ENCODE results near the gene CCDC182.

Gene CCDC182

GRCh38 chr17:57726838-57727237 is 18.3 kb downstream of the CCDC182 start:
- no peak for DNase-seq

- DNase-seq: no peak
These were observed 18.8 kb downstream of the CCDC182 start for GRCh38 chr17:57726213-57726790.

- no peak for DNase-seq
These were observed 20.4 kb downstream of the CCDC182 start for GRCh38 chr17:57724729-57725125.

GRCh38 chr17:57724026-57724728 is 20.9 kb downstream of the CCDC182 start:
- DNase-seq: no peak

DNA sequence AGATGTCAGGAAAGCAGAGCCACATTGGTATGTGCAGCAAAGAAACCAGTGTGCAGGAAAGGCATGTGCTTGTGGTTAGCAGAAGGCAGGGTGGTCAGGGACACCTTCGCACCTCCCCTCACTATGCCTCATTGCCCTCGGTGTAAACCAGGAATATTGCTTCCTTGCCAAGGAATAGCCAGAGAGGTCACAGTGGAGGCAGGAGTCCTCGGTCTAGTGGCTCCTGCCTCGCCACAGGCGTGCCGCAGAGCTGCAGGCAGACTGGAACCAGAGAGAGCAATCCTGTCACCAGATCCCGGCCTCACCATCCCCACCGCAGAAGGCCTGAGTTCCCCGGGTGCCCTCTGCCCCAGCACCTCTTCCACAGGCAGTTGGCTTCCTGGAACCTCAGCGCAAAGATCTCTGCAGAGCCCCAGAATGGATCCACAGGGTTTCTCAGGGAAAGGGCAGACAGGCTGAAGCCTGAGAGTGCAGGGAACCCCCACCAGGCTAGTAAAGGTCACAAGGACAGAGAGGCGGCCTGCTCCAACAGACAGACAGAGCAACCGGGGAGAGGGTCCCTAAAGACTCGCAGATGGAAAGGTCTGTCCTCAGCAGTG is 21.6 kb downstream of the CCDC182 start:
- no peak for DNase-seq

GRCh38 chr17:57722704-57723043 is 22.4 kb downstream of the CCDC182 start:
- DNase-seq: no peak

- DNase-seq: no peak
These were observed 23.0 kb downstream of the CCDC182 start for GRCh38 chr17:57721967-57722703.

GRCh38 chr17:57720386-57721035 is 24.6 kb downstream of the CCDC182 start:
- no peak for DNase-seq

- no peak for DNase-seq
These were observed 26.2 kb downstream of the CCDC182 start for GRCh38 chr17:57718878-57719277.

DNA sequence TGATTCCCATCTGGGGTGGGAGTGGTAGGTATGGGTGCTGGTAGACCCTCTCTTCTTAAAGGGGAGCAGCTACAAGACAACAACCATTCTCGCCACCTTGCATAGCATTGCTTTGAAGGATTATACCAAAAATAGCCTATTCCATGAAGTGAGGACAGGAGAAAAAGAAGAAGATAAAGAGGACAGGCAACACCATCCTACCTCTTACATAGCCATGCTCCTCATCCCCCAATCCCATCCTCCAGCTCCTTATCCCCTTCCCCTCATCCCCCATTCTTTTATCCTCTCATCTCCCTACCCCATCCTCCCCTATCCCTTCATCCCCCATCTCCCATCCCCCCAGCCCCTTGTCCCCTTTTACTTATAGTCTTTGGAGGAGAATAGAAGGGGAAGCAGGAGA is 29.1 kb downstream of the CCDC182 start:
- DNase-seq: no peak

GRCh38 chr17:57714665-57715180 is 30.4 kb downstream of the CCDC182 start:
- DNase-seq: no peak

- DNase-seq: no peak
These were observed 32.0 kb downstream of the CCDC182 start for GRCh38 chr17:57713140-57713539.

- no peak for DNase-seq
These were observed 36.7 kb downstream of the CCDC182 start for GRCh38 chr17:57708410-57708809.

DNA sequence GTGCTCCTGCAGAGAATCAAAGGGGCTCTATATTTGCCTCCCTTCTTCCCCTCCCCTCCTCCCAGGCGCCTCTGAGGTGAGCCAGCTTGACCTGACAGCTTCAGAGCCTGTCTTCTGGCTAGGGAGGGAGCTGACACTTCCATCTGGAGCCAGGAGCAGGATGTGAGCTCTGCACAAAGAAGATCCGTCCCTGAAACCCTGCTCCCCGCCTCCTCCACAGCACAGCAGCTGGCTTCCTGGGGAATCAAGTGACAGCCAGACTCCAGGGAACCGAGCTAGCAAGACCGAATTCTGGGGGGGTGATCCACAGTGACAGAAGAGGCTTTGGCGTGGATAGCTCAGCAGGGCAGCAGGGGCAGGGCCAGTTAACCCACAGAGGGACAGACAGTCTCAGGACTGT is 37.2 kb downstream of the CCDC182 start:
- DNase-seq: no peak

DNA sequence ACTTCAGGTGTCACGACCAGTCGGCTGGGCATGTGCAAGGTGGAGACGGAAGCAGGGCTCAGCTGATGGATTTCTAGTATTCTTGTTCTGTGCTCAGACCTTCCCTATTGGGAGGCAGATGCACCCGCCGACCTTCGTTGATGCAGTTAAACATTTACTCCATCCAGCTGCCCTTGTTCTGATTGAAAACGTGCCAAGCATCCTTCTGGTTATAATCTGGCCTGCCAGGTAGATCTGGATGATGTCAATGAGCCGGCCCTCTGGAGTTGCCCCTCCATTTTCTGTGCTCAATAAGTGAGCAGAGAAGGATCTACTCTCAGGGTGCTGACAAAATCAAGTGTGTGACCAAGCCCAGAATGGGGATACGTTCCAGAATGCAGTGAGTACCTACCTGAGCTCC is 38.3 kb downstream of the CCDC182 start:
- no peak for DNase-seq

GRCh38 chr17:57705921-57706695 is 39.0 kb downstream of the CCDC182 start:
- DNase-seq: no peak

GRCh38 chr17:57704448-57704847 is 40.7 kb downstream of the CCDC182 start:
- DNase-seq: no peak

- DNase-seq: no peak
These were observed 41.8 kb downstream of the CCDC182 start for GRCh38 chr17:57703273-57703672.

GRCh38 chr17:57701124-57701523 is 44.0 kb downstream of the CCDC182 start:
- DNase-seq: no peak

GRCh38 chr17:57699751-57700219 is 45.3 kb downstream of the CCDC182 start:
- no peak for DNase-seq

DNA sequence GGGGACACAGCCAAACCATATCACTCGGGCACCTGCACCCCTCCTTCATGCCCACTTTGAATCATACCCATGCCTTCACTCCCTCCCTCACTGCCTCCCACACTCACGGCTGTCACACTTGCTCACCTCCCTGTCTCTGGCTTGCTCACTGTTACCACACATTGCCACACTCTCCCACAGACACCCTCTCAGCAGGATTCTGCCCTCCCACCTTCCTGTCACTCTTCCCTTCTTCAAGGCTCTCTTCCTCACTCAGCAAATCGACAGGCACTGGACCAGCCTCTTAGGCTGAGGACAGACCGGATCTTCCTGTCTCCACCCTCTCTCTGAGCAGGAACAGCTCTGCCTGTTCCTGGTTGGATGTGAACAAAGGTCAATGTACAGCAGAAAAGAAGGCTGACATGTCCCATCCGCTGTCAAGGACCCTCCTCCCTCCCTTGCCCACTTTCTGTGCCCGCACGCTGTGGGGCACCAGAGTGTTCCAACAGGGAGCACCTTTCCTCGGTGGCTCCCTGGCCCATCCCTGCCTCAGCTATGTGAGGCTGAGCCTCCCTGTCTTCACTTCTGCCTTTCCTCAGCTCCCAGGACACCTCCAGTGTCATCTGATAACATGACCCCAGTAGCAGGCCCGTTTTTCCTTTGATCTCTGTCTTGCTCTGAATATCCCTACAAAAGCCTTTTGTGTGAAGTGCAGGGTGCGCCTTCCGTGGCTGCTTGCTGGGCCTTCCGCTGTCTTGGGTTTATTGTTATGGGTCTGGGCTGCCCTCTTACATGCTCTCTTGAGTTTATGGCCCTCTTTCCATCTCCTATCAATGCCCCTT is 47.0 kb downstream of the CCDC182 start:
- peak in 1 of 5 experiments; percentile 4 for DNase-seq
